HG03097 (cell line): Measurements from ENCODE around the gene BMP8A.
A peak's percentile ranks its signal among the peaks of the same experiment; 100 is the strongest.
"Not testable (repeated sequence)": the region's sequence is repeated elsewhere in the genome, so short reads cannot be mapped to it uniquely, and the experiment has no call there.

ENCODE experiments used
- ATAC-seq: cut with Tn5 transposase; IDR thresholded peaks from one replicate; pipeline ENCODE4 v1.9.1; 2021; ENCODE audit not compliant: unreplicated experiment, low FRiP score

The BMP8A gene

GRCh38 chr1:39500862-39501389, 9.5 kb downstream of the BMP8A start:
- ATAC-seq, result no peak

- no peak for ATAC-seq
These were observed 10.2 kb downstream of the BMP8A start for GRCh38 chr1:39501666-39502065.

DNA sequence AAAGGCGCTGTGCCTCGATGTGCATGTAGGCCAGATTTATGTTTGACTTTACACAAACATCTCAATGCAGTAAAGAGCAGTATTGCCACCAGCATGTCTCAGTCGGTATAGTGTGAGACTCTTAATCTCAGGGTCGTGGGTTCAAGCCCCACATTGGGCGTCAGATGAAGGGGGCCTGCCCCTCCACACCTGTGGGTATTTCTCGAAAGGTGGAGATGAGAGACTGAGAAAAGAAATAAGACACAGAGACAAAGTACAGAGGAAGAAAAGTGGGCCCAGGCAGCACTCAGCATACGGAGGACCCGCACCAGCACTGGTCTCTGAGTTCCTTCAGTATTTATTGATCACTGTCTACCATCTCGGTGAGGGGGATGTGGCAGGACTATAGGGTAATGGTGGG, 13.0 kb downstream of the BMP8A start:
- not testable (repeated sequence) for ATAC-seq

- ATAC-seq, result no peak
These were observed 13.9 kb downstream of the BMP8A start for GRCh38 chr1:39505289-39505688.

GRCh38 chr1:39507230-39507928, 15.9 kb downstream of the BMP8A start:
- no peak for ATAC-seq

DNA sequence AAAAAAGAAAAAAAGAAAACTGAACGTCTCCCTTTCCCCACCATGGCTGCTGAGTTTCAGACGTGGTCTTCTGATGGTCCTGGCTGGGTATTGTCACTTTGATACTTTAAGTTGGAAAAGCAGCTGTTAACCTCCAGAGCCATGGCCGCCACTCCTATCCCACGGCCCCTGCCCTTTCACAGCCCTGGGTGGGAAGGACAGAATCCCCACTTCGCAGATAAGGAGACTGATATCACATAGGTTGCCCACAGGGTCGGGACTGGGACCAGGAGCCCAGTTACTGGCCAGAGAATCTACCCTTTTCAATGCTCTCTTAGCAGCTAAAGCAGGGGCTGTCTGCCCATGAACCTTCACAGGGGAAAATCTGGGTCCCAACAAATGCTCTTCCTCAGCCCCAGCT, 16.8 kb downstream of the BMP8A start:
- no peak for ATAC-seq

DNA sequence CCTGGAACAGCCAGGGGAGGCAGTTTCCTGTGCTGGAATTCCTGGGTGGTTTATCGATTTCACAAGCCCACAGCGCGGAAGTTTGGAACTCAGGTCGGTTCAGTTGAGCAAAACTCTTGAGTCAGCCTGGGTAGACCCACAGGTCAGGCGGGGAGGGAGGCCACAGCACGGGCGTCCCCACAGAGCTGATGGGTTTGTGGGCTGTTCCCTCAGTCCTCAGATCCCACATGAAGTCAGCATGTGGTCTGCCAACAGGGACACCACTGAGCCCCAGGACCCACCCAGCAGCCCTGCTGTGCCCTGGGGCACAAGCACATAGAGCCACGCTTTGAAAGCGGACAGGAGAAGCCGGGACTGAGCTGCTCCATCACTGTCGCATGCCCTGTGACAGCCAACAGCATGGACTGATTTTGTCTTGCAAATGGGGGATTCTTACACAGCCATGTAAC, 17.4 kb downstream of the BMP8A start:
- no peak for ATAC-seq

DNA sequence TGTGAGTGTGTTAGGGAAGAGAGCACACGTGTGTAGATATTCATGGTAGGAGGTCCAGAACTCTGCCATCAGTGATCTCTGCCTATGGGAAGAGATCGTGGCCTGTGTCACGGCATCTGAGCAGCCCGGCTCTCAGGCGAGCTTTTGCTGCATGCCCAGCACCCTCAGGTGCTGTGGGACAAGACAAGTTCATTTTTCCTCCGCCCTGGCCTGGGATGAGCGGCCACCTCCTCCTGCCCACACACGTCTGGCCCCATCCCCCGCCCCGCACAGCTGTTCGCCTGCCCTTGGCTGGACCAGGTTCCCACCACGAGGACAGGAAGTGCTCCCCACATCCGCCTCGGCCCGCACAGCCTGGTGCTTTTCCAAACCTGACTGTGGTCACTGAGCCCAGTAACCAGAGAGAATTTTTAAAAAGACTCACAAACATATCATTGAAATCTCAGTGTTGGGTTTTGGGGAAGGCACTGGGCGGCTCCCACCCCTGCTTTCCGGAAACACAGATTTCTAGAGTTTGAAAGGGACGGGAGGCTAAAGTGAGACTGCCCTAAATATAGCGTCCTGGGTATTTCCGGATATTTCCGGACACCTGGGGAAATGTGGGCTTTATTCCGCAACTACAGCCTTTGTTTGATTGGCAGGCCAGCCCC, 18.0 kb downstream of the BMP8A start:
- ATAC-seq, result peak; percentile 46

- ATAC-seq, result not testable (repeated sequence)
These were observed 19.2 kb downstream of the BMP8A start for GRCh38 chr1:39510570-39511186.

GRCh38 chr1:39511477-39511876, 20.0 kb downstream of the BMP8A start:
- not testable (repeated sequence) for ATAC-seq

DNA sequence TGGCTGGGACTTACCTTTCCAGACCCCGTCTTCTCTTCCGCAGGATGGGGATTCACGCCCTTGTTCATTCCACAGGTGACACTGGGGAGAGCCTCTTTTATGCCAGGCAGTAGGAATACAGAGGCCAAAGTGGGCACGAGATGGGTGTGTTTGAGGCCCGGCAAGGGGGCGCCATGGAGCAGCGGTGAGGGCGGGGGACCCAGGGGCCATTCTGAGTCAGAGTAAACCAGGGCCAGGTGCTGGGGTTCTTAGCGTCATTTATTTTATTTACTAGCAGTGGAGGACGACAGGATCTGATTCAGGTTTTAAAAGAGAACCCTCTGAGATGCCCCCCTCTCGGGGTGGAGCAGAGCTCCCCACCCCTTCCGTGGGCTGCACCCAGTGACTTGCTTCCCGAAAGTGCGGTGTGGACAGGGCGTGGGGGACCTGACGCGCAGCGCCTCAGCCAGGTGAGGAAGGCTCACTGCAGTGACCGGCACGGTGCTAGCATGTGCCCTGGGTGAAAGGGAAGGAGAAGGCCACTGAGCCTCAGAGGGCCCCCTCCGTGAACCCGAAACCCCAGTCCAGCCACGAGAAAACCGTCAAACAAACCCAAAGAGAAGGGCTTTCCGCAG, 20.9 kb downstream of the BMP8A start:
- not testable (repeated sequence) for ATAC-seq

DNA sequence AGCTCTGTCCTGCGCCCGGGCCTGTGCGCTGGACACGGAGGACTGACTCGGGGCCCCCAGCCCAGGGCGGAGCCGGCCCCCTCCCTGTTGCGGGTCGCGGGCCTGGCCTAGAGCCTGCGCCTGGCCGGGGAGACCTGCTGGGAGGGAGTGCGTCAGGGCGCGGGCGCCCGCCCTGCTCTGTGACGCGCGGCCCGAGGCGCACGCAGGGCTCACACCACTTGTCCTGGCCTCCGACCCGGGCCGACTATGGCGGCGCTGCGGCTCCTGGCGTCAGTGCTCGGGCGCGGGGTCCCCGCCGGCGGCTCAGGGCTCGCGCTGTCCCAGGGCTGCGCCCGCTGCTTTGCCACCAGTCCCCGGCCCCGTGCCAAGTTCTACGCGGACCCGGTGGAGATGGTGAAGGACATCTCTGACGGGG, 23.3 kb downstream of the BMP8A start:
- not testable (repeated sequence) for ATAC-seq

DNA sequence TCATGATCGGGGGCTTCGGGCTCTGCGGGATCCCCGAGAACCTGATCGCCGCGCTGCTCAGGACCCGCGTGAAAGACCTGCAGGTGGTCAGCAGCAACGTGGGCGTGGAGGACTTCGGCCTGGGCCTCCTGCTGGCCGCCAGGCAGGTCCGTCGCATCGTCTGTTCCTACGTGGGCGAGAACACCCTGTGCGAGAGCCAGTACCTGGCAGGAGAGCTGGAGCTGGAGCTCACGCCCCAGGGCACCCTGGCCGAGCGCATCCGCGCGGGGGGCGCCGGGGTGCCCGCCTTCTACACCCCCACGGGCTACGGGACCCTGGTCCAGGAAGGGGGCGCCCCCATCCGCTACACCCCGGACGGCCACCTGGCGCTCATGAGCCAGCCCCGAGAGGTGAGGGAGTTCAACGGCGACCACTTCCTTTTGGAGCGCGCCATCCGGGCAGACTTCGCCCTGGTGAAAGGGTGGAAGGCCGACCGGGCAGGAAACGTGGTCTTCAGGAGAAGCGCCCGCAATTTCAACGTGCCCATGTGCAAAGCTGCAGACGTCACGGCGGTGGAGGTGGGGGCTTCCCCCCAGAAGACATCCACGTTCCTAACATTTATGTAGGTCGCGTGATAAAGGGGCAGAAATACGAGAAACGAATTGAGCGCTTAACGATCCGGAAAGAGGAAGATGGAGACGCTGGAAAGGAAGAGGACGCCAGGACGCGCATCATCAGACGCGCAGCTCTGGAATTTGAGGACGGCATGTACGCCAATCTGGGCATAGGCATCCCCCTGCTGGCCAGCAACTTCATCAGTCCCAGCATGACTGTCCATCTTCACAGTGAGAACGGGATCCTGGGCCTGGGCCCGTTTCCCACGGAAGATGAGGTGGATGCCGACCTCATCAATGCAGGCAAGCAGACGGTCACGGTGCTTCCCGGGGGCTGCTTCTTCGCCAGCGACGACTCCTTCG, 24.0 kb downstream of the BMP8A start:
- ATAC-seq, result not testable (repeated sequence)

GRCh38 chr1:39516841-39517240, 25.4 kb downstream of the BMP8A start:
- not testable (repeated sequence) for ATAC-seq

GRCh38 chr1:39517936-39518335, 26.5 kb downstream of the BMP8A start:
- ATAC-seq, result not testable (repeated sequence)

DNA sequence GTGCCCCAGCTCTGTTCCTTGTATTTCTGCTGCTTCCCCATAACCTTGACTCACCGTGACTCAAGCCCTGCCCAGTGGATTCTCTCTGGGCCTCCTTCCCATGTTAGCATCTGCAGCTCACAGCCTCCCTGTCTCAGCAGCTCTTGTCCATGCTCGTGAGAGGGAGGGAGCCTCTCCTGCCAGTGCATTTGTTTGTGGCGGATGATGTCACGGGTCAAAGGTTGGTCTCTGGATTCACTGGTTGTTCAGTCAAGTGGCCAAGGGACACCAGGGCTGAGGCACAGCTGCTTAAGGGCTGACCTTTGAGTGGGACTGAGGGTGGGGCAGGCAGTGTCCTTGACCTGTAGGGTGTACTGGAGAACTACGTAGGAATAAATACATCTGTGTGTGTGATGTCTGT, 27.9 kb downstream of the BMP8A start:
- ATAC-seq, result not testable (repeated sequence)

- ATAC-seq, result not testable (repeated sequence)
These were observed 30.8 kb downstream of the BMP8A start for GRCh38 chr1:39522221-39522620.

DNA sequence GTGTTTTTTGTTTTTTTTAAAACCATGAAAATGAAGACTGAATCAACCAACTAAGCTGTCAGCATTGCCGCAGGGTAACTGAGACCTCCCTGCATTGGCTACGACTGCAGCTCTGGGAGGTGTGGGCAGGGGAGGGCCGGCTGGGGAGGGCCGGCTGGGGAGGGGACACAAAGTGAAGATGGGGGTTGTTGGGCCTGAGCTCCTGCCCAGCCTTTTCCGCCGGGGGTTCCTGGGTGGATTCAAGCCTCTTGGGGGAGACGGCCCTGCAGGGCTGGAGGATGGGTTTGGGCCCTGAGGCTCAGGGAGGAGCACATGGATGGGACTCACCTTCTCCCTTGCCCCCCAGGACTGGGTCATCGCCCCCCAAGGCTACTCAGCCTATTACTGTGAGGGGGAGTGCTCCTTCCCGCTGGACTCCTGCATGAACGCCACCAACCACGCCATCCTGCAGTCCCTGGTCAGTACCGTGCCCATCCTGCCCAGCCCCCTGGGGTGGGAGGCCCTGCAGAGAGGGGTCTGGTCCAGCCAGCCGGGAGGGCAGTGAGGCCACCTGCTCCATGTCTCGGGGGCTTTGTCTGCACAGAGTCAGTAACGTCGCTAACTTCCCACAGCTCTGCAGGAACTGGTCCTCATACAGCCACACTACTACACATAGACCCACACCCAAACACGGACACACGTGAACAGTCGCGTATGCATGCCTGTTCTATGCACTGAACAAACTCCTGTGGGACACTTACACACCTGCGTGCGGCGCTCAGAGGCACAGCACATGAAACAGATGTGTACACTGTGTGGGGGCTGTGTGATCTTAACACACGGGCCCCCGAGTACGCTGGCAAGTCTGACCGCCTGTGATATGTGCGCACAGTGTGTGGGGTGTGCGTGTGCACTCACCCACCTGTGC, 31.5 kb downstream of the BMP8A start:
- ATAC-seq, result no peak

DNA sequence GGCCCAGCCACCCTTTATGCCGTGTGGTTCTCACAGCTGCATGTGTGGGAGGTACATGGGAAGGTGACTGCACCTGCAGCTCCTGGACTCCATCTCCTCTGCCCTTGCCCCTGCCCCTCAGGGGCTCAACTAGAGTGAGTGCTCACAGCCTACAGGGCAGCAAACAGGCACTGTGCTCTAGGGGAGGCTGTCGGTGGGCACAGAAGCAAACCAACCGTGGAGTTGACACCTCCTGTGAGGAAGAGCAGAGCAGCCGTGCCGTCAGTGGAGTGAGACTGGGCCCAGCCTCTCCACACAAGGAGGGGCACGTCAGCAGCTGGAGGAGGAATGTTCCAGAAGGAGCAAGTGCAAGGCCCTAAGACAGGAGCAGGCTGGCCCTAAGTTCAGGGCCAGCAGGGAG, 32.7 kb downstream of the BMP8A start:
- ATAC-seq, result no peak
